K562 (cell line): Measurements from ENCODE around the gene C6orf47. TPM values are rescaled to one million over a fixed set of nuclear protein-coding genes. Genes with fewer than 3 reads are reported as not detected.

Experiments
- CGGBP1 ChIP-seq: fragments of 250-450 bp; sonication (Bioruptor Pico); IDR thresholded peaks from 2 replicates; pipeline ENCODE4 v1.9.0; 2021; ENCODE audit warnings: mild to moderate bottlenecking
- DMBX1 ChIP-seq: fragments of 250-450 bp; sonication (Bioruptor Pico); IDR thresholded peaks from 2 replicates; pipeline ENCODE4 v1.8.0; 2022; ENCODE audit warnings: inconsistent platforms, mild to moderate bottlenecking, moderate library complexity, borderline replicate concordance
- E2F4 ChIP-seq: sonication (generic); formaldehyde crosslinking; IDR thresholded peaks from 2 replicates; pipeline ENCODE4 v1.8.0; 2022; ENCODE audit warnings: mild to moderate bottlenecking, low read depth, missing genetic modification reagents
- HDAC2 ChIP-seq: fragments of 450-650 bp; IDR thresholded peaks from 2 replicates; pipeline ENCODE4 v1.6.1; 2016; ENCODE audit warnings: mild to moderate bottlenecking
- IRF9 ChIP-seq: fragments of 450-650 bp; IDR thresholded peaks from 2 replicates; pipeline ENCODE4 v1.6.1; 2016; ENCODE audit warnings: missing biosample characterization, missing genetic modification characterization
- KLF6 ChIP-seq: fragments of 250-450 bp; sonication (Bioruptor Pico); IDR thresholded peaks from 2 replicates; pipeline ENCODE4 v1.4.0; 2020; ENCODE audit warnings: mild to moderate bottlenecking, moderate library complexity, borderline replicate concordance
- MAZ ChIP-seq, 2 experiments: fragments of 450-650 bp in 1 of 2; sonication (generic) in 1 of 2; formaldehyde crosslinking; IDR thresholded peaks in 1 of 2; conservative IDR thresholded peaks in 1 of 2; 2 replicates each; pipeline versions ENCODE4 v1.4.0 to v1.5.0; 2020; ENCODE audit warnings: mild to moderate bottlenecking in 1 of 2, missing genetic modification reagents in 1 of 2
- MLX ChIP-seq, 2 experiments: fragments of 450-650 bp in 1 of 2; sonication (generic) in 1 of 2; formaldehyde crosslinking; conservative IDR thresholded peaks; 2 replicates each; pipeline versions ENCODE4 v1.4.0 to v1.8.1; 2020 to 2022; ENCODE audit warnings: mild to moderate bottlenecking in 1 of 2, missing genetic modification reagents in 1 of 2
- MTA3 ChIP-seq: fragments of 450-650 bp; formaldehyde crosslinking; IDR thresholded peaks from 2 replicates; pipeline ENCODE4 v1.6.1; 2017; ENCODE audit warnings: mild to moderate bottlenecking, borderline replicate concordance
- NKRF ChIP-seq: fragments of 450-650 bp; IDR thresholded peaks from 2 replicates; pipeline ENCODE4 v1.6.1; 2016; ENCODE audit warnings: borderline replicate concordance
- NR2F6 ChIP-seq: fragments of 450-650 bp; formaldehyde crosslinking; IDR thresholded peaks from 2 replicates; pipeline ENCODE4 v1.4.0; 2020; ENCODE audit warnings: mild to moderate bottlenecking
- SMARCA4 ChIP-seq: fragments of 450-650 bp; IDR thresholded peaks from 2 replicates; pipeline ENCODE4 v1.6.1; 2016
- STAT5A ChIP-seq: IDR thresholded peaks from 2 replicates; pipeline ENCODE4 v1.6.1; 2012; ENCODE audit warnings: low read length, inconsistent platforms, borderline replicate concordance
- TAF1 ChIP-seq: IDR thresholded peaks from 2 replicates; pipeline ENCODE4 v1.6.1; 2011; ENCODE audit warnings: mild to moderate bottlenecking, low read length, moderate library complexity; ENCODE audit not compliant: insufficient read depth, control insufficient read depth, severe bottlenecking; ENCODE audit errors: extremely low read depth
- TEAD1 ChIP-seq, 2 experiments: fragments of 450-650 bp in 1 of 2; sonication (generic) in 1 of 2; formaldehyde crosslinking; IDR thresholded peaks; 2 replicates each; pipeline versions ENCODE4 v1.4.0 to v1.8.0; 2020 to 2022; ENCODE audit warnings: mild to moderate bottlenecking in 2 of 2, missing genetic modification reagents in 1 of 2
- TGIF2 ChIP-seq: sonication (generic); formaldehyde crosslinking; IDR thresholded peaks from 2 replicates; pipeline ENCODE4 v1.8.1; 2022; ENCODE audit warnings: mild to moderate bottlenecking, missing genetic modification reagents, moderate library complexity
- ZNF140 ChIP-seq: fragments of 250-450 bp; sonication (Bioruptor Pico); IDR thresholded peaks from 2 replicates; pipeline ENCODE4 v1.8.0; 2021; ENCODE audit warnings: moderate library complexity, mild to moderate bottlenecking, inconsistent platforms
- ZNF165 ChIP-seq: fragments of 250-450 bp; sonication (Bioruptor Pico); IDR thresholded peaks from 2 replicates; pipeline ENCODE4 v1.4.0; 2020; ENCODE audit warnings: borderline replicate concordance
- ZNF224 ChIP-seq: sonication (generic); formaldehyde crosslinking; IDR thresholded peaks from 2 replicates; pipeline ENCODE4 v1.8.0; 2022; ENCODE audit warnings: mild to moderate bottlenecking, missing genetic modification reagents
- ZNF785 ChIP-seq: fragments of 250-450 bp; sonication (Bioruptor Pico); IDR thresholded peaks from 2 replicates; pipeline ENCODE4 v1.4.0; 2020; ENCODE audit warnings: mild to moderate bottlenecking
- polyA plus RNA-seq, 8 experiments: library from polyadenylated mRNA; depleted of rRNA in 4 of 8; stranded (reverse) in 5 of 8; unstranded in 3 of 8; fragments of >200 nt; fragmentation: Nextera tagmentation in 2 of 8; fragmentation: Illumina TruSeq in 1 of 8; extraction: Ambion mirVana in 2 of 8; extraction: Trizol in 1 of 8; gene quantifications; 2 replicates each; pipeline versions ENCODE4 v1.2.1 to v1.2.3, GENCODE V29; 2011 to 2014; ENCODE audit warnings: inconsistent platforms in 1 of 8, missing spikeins in 1 of 8
- total RNA-seq, 7 experiments: library from RNA; depleted of rRNA in 6 of 7; stranded (reverse); fragments of >200 nt in 6 of 7; fragmentation: Illumina TruSeq in 2 of 7; extraction: Trizol in 2 of 7; gene quantifications; 2 replicates each; pipeline versions ENCODE4 v1.2.1 to v1.2.3, GENCODE V29; 2011 to 2021; ENCODE audit warnings: low replicate concordance in 1 of 7

C6orf47 gene
- total and polyA plus RNA-seq, 9 of the 15 experiments (the other 6 are each of a cell fraction or from before 2014, with no cell fraction given): 0.14 to 43.8 (median 27.0) TPM

GRCh38 chr6:31659649-31660380 lies 763 bp downstream of the C6orf47 start (continued):
- TF ChIP-seq E2F4 (CRISPR knock-in tag) (peak; percentile 64; the same call in 1 of the 2 replicates), ZNF165 (peak; percentile 90), TAF1 (peak; percentile 19), ZNF224 (CRISPR knock-in tag) (peak; percentile 83; the same call in 1 of the 2 replicates), STAT5A (peak; percentile 41; the same call in 1 of the 2 replicates), HDAC2 (peak; percentile 71), NKRF (peak; percentile 83), MLX (CRISPR knock-in tag; conservative IDR thresholded peaks at IDR 0.05) (0 out of 4 replicates have a peak, but pooled peaks of 1 of the 2 experiments have one; percentile 34), TEAD1 (CRISPR knock-in tag; IDR thresholded peaks at IDR 0.05) (peak in 1 of 2 experiments; percentile 7; a peak in 1 of 4 replicates), IRF9 (tag) (no peak), SMARCA4 (peak; percentile 12; the same call in 1 of the 2 replicates), TGIF2 (CRISPR knock-in tag) (0 out of 2 replicates have a peak, but pooled peaks have one; percentile 38), ZNF785 (peak; percentile 74; the same call in 1 of the 2 replicates), DMBX1 (CRISPR knock-in tag) (peak; percentile 6; the same call in 1 of the 2 replicates), MTA3 (no peak), ZNF140 (CRISPR knock-in tag) (0 out of 2 replicates have a peak, but pooled peaks have one; percentile 48), NR2F6 (CRISPR knock-in tag) (peak; percentile 74; the same call in 1 of the 2 replicates), MAZ (CRISPR knock-in tag; conservative IDR thresholded peaks at IDR 0.05 in 1 of 2, IDR thresholded peaks at IDR 0.05 in 1 of 2) (peak in 1 of 2 experiments; percentile 72; a peak in 2 of 4 replicates), KLF6 (CRISPR knock-in tag) (peak; percentile 69; the same call in 1 of the 2 replicates), CGGBP1 (CRISPR knock-in tag) (no peak)
